Liver (tissue), 3 donors: Measurements from ENCODE around the gene RNF13.

Source experiments
- ATF3 ChIP-seq: IDR thresholded peaks from 2 replicates; pipeline ENCODE4 v1.6.1; 2016; ENCODE audit warnings: antibody characterized with exemption
- CTCF ChIP-seq: fragments of 150-350 bp; IDR thresholded peaks from 2 replicates; pipeline ENCODE4 v1.5.1; 2017; ENCODE audit warnings: improper control_type of control experiment, low read depth, low read length; ENCODE audit not compliant: missing input control
- EGR1 ChIP-seq, 2 donors: IDR thresholded peaks; 2 replicates each; pipeline ENCODE4 v1.6.1; 2016 to 2018; ENCODE audit warnings: antibody characterized with exemption in 2 of 2, low read depth in 2 of 2
- GABPA ChIP-seq, 2 donors: IDR thresholded peaks in 1 of 2; conservative IDR thresholded peaks in 1 of 2; 2 replicates each; pipeline ENCODE4 v1.6.1; 2016; ENCODE audit warnings: antibody characterized with exemption in 2 of 2, mild to moderate bottlenecking in 1 of 2, moderate library complexity in 1 of 2
- HNF4G ChIP-seq: IDR thresholded peaks from 2 replicates; pipeline ENCODE4 v1.6.1; 2016; ENCODE audit warnings: antibody characterized with exemption
- JUND ChIP-seq, 2 donors: IDR thresholded peaks; 2 replicates each; pipeline ENCODE4 v1.6.1; 2016; ENCODE audit warnings: antibody characterized with exemption in 2 of 2
- MAX ChIP-seq: IDR thresholded peaks from 2 replicates; pipeline ENCODE4 v1.6.1; 2016; ENCODE audit warnings: antibody characterized with exemption
- RAD21 ChIP-seq, 2 donors: IDR thresholded peaks; 2 replicates each; pipeline ENCODE4 v1.6.1; 2016; ENCODE audit warnings: antibody characterized with exemption in 2 of 2, mild to moderate bottlenecking in 2 of 2
- REST ChIP-seq: IDR thresholded peaks from 2 replicates; pipeline ENCODE4 v1.6.1; 2016; ENCODE audit warnings: antibody characterized with exemption, mild to moderate bottlenecking
- RXRA ChIP-seq, 2 donors: IDR thresholded peaks; 2 replicates each; pipeline ENCODE4 v1.6.1; 2017 to 2018; ENCODE audit warnings: antibody characterized with exemption in 2 of 2, mild to moderate bottlenecking in 1 of 2
- TAF1 ChIP-seq: conservative IDR thresholded peaks from 2 replicates; pipeline ENCODE4 v1.6.1; 2016; ENCODE audit warnings: antibody characterized with exemption, mild to moderate bottlenecking
- donor health status: healthy.
- donor health status: healthy.

- TF ChIP-seq TAF1 = no peak
- TF ChIP-seq CTCF = no peak
- TF ChIP-seq RXRA (IDR thresholded peaks at IDR 0.05) = no peak
- no peak for TF ChIP-seq REST
- TF ChIP-seq JUND (IDR thresholded peaks at IDR 0.05) = no peak
- no peak for TF ChIP-seq GABPA (IDR thresholded peaks at IDR 0.05 in 1 of 2, conservative IDR thresholded peaks at IDR 0.05 in 1 of 2)
- TF ChIP-seq HNF4G = no peak
- TF ChIP-seq ATF3 = no peak
- TF ChIP-seq EGR1 (IDR thresholded peaks at IDR 0.05; ENCODE audit: low read depth in 2 of 2) = no peak
- TF ChIP-seq MAX = no peak
- TF ChIP-seq RAD21 (IDR thresholded peaks at IDR 0.05) = no peak
These were observed 82.8 kb downstream of the RNF13 start for GRCh38 chr3:149895769-149896168.
